DMS 273 (cell line): Measurements from ENCODE around the gene CRNKL1.
A peak's percentile ranks its signal among the peaks of the same experiment; 100 is the strongest.

Experiments
- DNase-seq: peaks from one replicate; lab custom pipeline; 2025; ENCODE audit not compliant: unreplicated experiment; lab: John Stamatoyannopoulos, UW

The CRNKL1 gene

GRCh38 chr20:20052074-20052970 is at the start of gene CRNKL1, which contains the start of gene CFAP61:
TSS of gene CRNKL1 (minus strand) at chr20:20052466. CDS start at chr20:20052342, 124 bp downstream.
TSS of gene CFAP61 (plus strand) at chr20:20052532. CDS start at chr20:20056654, 4,122 bp downstream.
- peak; percentile 99 for DNase-seq

DNA sequence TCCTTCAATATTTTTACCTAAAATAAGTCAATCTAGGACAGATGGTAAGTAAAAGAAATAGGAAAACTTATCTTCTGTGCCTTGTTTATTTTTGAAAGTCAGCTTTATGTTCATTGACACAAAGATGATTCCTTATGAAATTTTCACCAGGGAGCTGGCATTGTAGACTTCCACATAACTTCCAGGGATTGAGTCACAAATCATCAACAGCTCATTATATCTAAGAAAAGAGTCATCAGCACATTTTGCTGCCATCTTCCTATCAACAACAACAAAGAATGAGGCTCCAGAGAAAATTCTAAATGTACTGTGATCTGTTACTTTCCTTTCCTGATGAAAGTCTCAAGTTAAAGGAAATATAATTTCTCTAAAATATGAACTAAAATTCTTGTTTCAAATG is 48.6 kb upstream of the CRNKL1 start:
- no peak for DNase-seq

- peak; percentile 93 for DNase-seq
These were observed 44.2 kb upstream of the CRNKL1 start for GRCh38 chr20:20096421-20096820.

GRCh38 chr20:20095114-20095872 is 43.0 kb upstream of the CRNKL1 start:
- DNase-seq: peak; percentile 91

- peak; percentile 63 for DNase-seq
These were observed 42.1 kb upstream of the CRNKL1 start for GRCh38 chr20:20094410-20094809.

DNA sequence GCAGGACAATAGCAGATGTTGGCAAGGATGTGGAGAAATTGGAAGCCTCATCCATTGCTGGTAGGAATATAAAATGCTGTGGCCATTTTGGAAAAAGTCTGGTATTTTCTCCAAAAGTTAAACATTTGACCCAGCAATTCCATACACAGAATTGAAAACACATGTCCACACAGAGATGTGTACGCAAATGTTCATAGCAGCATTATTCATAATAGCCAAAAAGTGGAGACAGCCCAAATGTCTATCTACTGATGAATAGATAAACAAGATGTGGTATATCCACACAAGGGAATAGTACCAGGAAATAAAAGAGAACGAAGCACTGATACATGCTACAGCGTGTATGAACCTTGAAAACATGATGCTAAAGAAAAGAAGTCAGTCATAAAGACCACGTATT is 40.6 kb upstream of the CRNKL1 start:
- no peak for DNase-seq

GRCh38 chr20:20089939-20090338 is 37.7 kb upstream of the CRNKL1 start:
- DNase-seq: no peak

DNA sequence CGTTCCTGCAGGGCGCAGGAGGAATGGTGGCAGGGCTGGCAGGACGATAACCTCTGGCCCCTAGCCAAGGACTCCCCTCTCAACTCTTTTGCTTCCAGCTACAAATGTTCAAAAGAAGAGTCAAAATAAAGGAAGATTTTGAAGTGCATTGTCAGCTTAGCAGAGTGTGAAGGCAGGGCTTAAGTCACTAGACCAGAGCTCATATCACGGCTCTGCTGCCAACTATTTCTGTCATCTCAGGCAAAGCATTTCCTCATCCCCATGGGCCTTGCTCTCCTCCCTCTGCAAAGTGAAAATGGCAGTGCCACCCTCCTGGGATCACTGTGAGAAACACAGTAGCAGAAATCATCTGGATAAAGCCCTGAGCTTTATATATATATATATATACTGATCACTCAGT is 36.8 kb upstream of the CRNKL1 start:
- no peak for DNase-seq

GRCh38 chr20:20085812-20086211 is 33.5 kb upstream of the CRNKL1 start:
- no peak for DNase-seq

GRCh38 chr20:20085071-20085470 is 32.8 kb upstream of the CRNKL1 start:
- peak; percentile 77 for DNase-seq

- peak; percentile 85 for DNase-seq
These were observed 32.1 kb upstream of the CRNKL1 start for GRCh38 chr20:20084296-20084752.

DNA sequence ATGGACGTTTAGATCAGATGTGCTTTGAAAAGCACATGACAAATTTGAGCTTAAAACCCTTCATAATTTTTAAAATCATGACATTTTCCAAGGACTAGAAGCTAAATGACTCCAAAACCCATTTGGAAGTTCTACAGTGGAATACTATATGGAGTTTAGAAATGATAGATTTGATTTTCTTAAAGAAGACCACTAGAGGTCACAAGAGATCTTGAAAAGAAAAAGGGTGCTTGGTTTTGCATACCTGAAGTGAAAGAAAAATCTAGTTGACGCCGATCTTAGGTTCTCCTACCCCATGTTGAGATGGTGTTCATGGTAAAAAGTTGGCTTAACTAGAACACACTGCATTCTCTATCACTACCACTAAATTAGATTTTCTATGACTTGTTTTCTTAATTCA is 31.5 kb upstream of the CRNKL1 start:
- DNase-seq: peak; percentile 89

DNA sequence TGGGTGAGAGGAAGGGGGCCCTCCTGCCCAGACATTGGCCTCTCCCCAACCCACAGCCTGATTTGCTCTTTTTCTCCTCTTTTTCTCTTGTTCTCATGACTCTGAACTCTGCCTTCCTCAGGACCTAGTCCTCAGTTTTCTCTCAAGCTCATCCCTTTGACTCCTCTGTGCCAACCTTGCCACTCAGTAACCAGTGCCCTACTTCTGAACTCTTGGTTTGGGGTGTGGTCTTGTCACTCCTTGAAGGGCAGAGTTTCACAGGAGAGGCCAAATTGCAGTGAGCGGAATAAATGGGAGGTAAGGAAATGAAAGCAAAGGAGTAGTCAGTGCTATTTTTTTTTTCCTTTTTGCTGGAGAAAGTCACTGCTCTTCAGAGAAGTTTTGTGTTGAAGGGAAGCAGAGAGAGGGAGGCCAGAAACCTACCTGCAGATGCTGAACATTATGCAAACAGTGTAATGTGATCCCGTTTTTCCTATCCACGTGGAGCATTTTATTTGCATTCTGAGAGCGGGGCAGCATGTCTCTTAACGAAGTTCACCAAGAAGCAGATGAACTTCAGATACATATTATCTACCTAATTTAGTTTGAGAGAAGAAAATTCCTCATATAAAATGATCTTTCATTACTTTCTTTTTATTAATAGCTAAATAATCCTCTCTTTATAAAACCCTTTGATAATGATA is 27.0 kb upstream of the CRNKL1 start:
- DNase-seq: peak; percentile 82

GRCh38 chr20:20078041-20078440 is 25.8 kb upstream of the CRNKL1 start:
- DNase-seq: no peak

- peak; percentile 32 for DNase-seq
These were observed 24.2 kb upstream of the CRNKL1 start for GRCh38 chr20:20076297-20077065.

DNA sequence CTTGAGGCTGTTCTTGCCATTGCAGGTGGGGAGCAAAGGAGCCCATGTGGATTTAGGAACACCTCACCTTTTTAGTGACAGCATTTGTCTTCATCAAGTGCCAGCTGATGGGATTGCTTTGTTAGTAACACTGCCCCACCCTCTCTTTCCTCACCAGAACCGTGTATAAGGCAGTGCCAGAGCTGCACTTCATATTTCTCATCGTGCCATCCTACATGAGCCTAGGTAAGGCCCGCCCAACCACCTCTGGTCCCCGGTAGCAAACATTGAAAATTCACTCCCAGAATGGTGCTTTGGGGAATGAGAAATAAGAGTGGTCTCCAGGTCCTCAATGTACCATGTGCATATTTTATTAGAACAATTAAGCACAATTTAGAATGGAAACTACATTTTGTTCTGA is 22.8 kb upstream of the CRNKL1 start:
- no peak for DNase-seq

DNA sequence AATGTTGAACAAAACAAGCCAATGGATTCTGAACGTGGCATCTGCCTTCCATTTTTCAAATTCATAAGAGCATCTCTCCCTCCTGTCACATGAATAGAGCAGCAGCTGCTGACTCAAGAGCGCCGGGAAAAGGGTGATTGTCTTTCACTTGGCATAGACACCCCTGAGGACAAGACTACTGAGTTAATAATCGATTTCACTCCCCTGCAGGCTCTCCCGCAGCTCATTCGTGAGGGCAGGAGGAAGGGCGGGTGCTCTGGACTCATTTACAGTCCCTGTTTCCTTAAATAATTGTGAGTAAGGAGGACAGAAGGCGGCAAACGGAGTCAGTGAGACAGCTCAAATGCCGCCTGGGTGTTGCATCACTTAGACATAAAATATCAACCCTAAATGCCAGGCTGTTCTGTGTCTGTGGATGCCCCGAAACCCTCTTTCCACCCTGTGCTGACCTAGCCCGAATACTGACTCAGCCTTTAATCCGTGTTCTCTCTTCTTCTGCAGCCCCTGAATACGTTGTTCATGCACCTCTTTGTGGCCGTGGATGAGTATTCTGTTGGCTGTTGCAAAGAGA is 21.6 kb upstream of the CRNKL1 start:
- DNase-seq: peak; percentile 77

- no peak for DNase-seq
These were observed 18.8 kb upstream of the CRNKL1 start for GRCh38 chr20:20070871-20071726.

DNA sequence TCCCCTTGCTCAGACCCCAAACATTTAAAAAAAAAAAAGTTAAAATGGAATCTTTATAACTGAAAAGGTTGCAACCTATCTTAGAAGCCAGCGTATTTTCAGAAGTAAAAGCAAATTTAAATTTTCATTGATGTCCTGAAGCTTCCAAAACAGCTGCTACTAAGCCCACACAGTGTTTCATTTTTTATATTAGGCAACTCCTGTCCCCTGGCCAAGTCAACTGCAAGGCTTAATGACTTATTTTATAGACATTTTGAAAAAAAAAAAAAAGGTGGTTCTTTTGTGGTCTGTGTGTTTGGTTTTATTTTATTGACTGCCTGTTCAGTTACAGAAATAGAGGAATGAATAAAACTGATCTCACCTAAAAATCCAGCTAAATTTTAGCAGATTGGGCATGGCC is 13.1 kb upstream of the CRNKL1 start:
- DNase-seq: no peak
